NCI-H187 (cell line): ENCODE results near the gene SLC4A1.

Source experiments
- DNase-seq, 2 experiments: peaks; one replicate each; lab custom pipeline; 2025; lab: John Stamatoyannopoulos, UW

The SLC4A1 gene

DNA sequence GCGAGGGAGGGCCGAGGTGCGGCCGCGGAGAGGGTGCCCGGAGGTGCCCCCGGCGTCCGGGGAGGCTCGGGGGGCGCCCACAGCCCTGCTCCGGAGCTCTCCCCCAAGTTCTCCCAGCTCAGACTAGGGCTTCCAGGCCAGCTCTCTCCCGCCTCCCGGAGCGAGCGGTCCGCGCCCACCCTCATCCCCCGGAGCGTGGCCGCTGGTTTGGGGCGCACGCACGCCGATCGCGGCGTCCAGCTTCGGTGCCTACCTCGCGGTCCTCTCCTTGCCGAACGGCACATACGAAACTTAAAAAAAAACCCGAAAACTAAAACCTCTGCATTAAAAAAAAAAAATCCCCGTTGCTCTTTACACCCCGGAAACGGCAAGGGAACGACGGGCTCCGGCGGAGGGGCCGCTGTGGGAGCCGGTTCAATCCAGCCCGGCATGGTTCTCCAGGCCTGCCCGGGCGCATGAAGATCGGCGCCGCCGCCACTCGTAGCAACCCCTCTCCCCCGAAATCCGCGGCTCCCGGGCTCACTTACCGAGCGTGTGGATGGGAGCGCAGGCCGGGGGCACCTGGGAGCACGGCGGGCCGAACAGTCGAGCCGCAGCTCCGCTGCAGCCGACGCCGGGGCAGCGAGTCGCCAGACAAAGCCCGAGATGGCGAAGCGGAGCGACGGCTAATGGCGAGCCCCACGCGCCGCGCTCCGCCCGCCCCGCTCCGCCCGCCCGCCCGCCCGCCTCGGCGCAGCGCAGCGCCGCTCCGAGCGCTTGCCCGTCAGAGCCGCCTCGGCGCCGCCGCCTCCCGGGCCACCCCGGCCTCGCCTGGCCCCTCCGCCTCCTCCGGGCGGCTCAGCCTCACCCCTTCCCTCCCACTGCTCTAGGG lies 47.5 kb downstream of the SLC4A1 start:
- no peak for DNase-seq

DNA sequence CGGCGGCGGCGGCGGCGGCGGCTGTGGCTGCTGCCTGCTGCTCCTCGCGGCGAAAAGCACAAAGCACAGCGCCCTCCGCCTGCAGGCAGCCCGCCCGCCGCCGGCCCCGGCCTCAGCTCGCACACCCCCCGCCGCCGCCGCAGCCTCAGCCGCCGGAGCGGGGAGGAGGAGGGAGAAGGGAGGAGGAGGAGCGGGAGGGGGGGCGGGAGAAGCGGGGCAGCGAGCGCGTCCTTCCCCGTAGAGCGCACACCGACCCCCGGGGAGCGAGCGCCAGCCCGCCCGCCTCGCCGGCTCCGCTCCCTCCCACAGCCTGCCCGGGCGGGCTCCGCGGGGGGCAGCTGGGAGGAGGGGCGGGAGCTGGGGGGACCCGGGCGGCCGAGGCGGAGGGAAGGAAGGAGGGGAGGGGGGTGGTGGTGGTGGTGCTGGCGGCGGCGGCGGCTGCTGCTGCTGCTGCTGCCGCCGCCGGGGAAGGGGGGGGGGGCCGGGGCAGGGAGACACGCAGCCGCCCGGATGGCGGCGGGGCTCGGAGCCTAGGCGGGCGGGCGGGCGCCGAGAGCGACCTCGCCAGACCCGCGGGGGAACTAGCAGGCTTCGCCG lies 48.2 kb downstream of the SLC4A1 start, which contains the start of gene UBTF:
Gene UBTF (minus strand): TSS at position 60 of the 597 bp plus-strand sequence. CDS start 1,446 bp downstream, outside the sequence.
- DNase-seq, result peak in 1 of 2 experiments; percentile 64

GRCh38 chr17:44219108-44219615 lies 48.8 kb downstream of the SLC4A1 start:
- no peak for DNase-seq

GRCh38 chr17:44218344-44219107 lies 49.4 kb downstream of the SLC4A1 start:
- DNase-seq, result peak; percentile 80 to 93

DNA sequence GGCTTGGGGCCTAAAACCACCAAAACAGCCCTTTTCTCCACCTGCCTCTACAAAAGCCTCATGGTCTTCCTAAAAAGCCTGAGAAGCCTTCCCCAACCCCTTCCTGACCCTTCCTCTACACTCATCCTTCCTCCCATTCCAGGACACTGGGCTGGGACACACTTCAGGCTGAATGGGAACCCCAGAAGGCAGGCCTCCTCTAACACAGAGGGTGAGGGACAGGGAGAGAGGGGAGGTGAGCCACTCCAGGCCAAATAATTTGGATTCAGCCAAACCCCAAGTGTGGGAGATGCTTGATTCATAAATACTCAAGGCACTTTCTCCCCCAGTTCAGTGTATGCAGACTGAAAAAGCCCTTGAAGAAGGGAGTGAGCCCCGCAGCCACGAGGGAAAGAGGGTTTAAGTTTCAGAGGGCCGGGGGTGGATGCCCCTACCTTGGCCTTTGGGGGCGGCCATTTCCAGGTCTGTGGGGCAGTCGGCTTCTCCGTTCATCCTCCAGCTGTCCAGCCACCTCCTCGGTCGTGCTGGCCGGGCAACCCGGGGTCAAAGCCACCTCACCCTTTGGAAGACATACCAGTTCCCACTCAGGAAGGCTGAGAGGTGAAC lies 50.1 kb downstream of the SLC4A1 start:
- no peak for DNase-seq

GRCh38 chr17:44216694-44217093 lies 51.2 kb downstream of the SLC4A1 start:
- DNase-seq, result no peak

GRCh38 chr17:44216173-44216572 lies 51.8 kb downstream of the SLC4A1 start:
- no peak for DNase-seq

DNA sequence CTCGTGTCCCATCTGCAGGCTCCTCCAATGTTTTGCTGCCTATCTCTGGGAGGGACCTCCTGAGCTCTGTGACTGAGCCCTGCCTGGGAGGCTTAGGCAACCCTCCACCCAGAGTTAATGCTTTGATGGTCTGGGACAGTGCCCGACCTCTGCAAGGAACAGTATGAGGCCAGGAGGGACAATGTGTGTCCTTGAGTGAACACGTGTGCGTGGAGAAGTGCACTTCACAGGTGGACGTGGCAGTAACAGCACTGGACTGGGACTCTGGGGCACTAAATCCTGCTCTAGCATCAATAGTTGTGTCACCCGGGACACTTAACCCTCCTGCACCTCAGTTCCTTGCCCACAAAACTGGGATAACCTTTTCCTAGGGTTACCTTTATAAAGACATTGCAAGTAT lies 53.0 kb downstream of the SLC4A1 start:
- DNase-seq, result no peak

DNA sequence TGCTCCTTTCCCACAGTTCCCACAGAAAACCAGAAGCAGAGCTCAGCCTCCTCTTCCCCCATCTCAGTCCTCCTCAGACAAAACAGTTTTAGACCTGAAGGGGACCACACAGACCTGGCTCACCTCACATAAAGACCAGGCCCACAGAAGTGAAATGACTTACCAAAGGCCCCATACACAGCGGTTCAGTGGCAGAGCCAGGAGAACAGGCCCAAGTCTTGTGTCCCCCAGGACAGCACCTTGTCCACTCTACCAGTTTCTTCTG lies 53.8 kb downstream of the SLC4A1 start:
- no peak for DNase-seq

- DNase-seq, result no peak
Measured at GRCh38 chr17:44213403-44214229, 54.3 kb downstream of the SLC4A1 start.

DNA sequence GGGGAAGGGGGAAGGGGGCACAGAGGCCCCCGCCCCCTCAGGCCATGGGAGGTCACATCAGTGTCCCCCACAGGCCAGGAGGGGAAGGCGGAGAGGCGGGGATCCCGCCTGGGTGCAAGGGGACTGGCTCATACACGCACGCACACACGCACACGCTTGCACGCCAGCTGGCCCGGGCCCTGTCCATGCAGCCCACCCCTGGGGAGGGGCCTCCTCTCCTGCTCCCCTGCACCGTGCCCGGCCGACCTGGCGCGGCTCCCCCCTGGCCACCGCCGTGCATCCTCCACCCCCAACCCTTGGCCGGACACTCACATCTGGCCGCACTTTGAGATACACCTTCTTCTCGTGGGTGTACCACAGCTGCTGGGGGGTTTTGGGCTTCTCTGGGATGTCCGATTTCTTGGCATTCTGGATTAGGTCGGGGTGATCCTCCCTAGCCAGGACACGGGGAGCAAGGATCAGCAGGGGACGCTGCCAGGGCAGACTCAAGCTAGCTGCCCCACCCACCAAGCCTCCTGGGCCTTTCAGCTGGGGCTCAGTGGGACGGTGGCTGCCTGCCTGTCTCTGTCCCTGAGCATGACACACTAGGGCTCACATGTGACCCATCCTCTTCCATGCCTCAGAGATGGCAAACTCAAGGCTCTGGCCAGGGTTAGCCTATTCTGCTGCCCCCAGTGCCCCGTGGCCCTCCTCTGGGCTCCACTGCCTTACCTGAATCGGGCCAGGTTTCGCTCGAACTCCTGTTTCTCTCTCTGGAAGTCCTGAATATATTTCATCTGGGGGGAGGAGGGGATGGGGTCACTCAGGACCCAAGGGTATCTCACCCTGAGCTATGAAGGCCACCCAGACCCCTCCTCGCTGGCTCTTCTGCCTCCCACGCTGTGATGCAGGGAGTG lies 55.2 kb downstream of the SLC4A1 start:
- DNase-seq, result no peak

DNA sequence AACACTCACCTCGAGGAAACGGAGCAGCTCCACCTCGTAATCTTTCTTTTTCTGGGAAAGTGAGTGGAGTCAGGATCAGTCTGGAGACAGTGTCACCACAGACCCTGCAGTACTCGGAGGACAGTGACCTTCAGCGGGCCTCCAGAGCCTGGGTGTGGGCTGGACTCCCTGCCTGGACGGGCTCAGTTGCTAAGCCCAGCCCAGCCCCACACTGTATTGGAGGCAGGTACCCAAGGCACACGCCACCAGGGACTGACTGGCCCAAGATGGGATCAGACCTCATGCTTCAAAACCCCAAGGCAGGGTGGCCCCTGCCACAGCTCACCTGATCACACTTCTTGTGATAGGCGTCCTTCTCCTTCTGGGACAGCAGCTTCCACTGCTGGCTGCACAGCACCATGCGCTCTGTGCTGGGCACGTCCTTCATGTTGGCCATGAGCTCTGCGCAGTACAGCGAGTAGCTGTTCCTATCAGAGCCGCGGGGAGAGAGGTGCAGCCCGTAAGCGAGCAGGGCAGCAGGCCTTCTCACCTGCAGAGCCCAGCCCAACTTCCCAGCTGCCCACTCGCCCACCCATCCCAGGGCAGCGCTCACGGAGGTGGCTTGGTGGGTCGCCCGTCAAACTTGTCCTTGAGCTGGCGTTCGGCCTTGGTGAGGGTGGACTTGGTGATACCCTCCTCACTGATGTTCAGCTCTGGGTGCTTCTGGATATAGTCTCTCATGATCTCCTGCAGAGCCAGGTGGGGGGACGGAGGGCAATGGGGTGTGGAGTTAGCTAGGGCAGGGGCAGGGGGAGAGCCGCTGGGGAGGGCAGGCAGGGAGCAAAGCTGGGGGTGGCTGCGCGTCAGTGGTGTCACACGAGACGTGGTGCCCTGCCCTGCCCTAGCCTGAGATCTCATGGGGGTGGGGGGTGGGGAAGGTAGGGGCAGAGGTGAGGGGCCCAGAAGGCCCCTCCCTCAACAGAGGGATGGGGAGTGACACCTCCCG lies 56.4 kb downstream of the SLC4A1 start:
- DNase-seq, result no peak

GRCh38 chr17:44210342-44211192 lies 57.4 kb downstream of the SLC4A1 start:
- DNase-seq, result peak; percentile 45 to 70

- DNase-seq, result no peak
Measured at GRCh38 chr17:44209786-44210341, 58.1 kb downstream of the SLC4A1 start.

DNA sequence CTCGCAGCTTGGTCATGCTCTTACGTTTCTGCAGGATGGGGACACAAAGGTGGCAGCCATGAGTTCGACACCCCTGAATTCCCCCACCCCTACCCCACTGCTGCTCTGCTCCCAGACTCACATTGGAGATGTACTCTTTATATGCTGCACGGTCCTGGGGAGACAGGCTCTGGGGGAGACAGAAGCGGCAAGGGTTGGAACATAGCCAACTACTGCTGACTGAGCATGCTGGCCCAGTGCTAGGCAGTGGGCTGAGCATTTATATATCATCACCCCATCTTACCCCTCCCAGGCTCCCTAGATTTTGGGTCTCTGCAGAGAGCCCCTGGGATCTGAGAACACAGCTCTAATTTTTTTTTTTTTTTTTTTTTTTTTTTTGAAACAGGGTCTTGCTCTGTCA lies 60.2 kb downstream of the SLC4A1 start:
- no peak for DNase-seq

- DNase-seq, result no peak
Measured at GRCh38 chr17:44207319-44207718, 60.6 kb downstream of the SLC4A1 start.

DNA sequence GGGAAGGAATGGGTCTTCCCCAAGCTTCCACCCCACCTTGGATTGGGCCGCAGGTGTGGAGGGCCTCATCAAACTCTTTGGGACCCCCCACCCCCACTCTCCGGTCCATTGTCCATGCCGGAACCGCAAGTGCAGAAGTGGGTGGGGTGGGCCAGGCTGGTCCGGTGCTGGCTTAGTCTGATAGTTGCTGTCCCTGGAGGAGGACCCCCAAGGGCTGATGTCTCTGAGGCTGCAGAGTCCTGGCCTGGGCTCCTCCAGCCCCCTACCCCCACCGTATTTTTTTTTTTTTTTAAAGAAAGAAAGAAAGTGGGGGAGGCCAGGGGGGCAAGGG lies 61.1 kb downstream of the SLC4A1 start:
- no peak for DNase-seq
